B cell (primary cell): ENCODE data around the gene FAM131C. TPM values are rescaled to one million over a fixed set of nuclear protein-coding genes. Genes with fewer than 3 reads are reported as not detected.

Experiments used
- ATAC-seq: fragments of 200-7000 bp; cut with Tn5 transposase; one replicate; pipeline ENCODE4 v1.10.0; 2021; ENCODE audit warnings: low read depth, mild to moderate bottlenecking, moderate number of reproducible peaks, moderate library complexity
- CTCF ChIA-PET: fragments of 350-600 bp; sonication (Branson Sonifier 250); formaldehyde crosslinking; loops from one replicate; lab custom pipeline; 2021; ENCODE audit warnings: antibody characterized with exemption, inconsistent platforms; lab: Charles Lee
- POLR2A ChIA-PET: fragments of 350-600 bp; sonication (Branson Sonifier 250); formaldehyde crosslinking; loops from one replicate; lab custom pipeline; 2021; ENCODE audit warnings: antibody characterized with exemption; lab: Charles Lee
- DNase-seq: peaks from one replicate; pipeline ENCODE4 v3.0.0; 2013
- H2AFZ ChIP-seq: 2 replicates; pipeline ENCODE4 v1.6.1; 2012; ENCODE audit warnings: mild to moderate bottlenecking, low read depth, low read length; ENCODE audit not compliant: insufficient read depth, poor library complexity, severe bottlenecking
- H3K27ac ChIP-seq, 2 donors: 1 replicate in 1 of 2; 2 replicates in 1 of 2; pipeline ENCODE4 v1.5.1; 2012 to 2013; ENCODE audit warnings: low read length in 2 of 2, mild to moderate bottlenecking in 2 of 2, moderate library complexity in 1 of 2
- H3K27me3 ChIP-seq, 4 experiments: fragments of 200-600 bp in 1 of 4; sonication (generic) in 1 of 4; replicated peaks in 1 of 4; 1 replicate in 2 of 4; 2 replicates in 2 of 4; pipeline versions ENCODE4 v1.6.1 to v1.7.0; 2013 to 2016; ENCODE audit warnings: low read length in 3 of 4, mild to moderate bottlenecking in 2 of 4, mixed read lengths in 1 of 4, moderate library complexity in 1 of 4; ENCODE audit not compliant: insufficient read depth in 4 of 4, control insufficient read depth in 3 of 4; ENCODE audit errors: control extremely low read depth in 1 of 4
- H3K36me3 ChIP-seq, 2 experiments: replicated peaks in 1 of 2; 1 replicate in 1 of 2; 2 replicates in 1 of 2; pipeline versions ENCODE4 v1.6.1 to v1.7.1; 2013; ENCODE audit warnings: low read length in 1 of 2; ENCODE audit not compliant: insufficient read depth in 2 of 2, control insufficient read depth in 1 of 2; ENCODE audit errors: control extremely low read depth in 1 of 2, extremely low read depth in 1 of 2
- H3K4me1 ChIP-seq, 2 donors: fragments of 200-600 bp in 1 of 2; sonication (generic) in 1 of 2; 1 replicate in 1 of 2; 2 replicates in 1 of 2; pipeline versions ENCODE4 v1.5.1 to v1.6.1; 2013 to 2017; ENCODE audit warnings: low read length in 2 of 2; ENCODE audit not compliant: control insufficient read depth in 2 of 2, insufficient read depth in 2 of 2
- H3K4me2 ChIP-seq: replicated peaks from 2 replicates; pipeline ENCODE3; 2012; ENCODE audit warnings: mild to moderate bottlenecking, low read depth, low read length; ENCODE audit not compliant: poor library complexity, severe bottlenecking
- H3K4me3 ChIP-seq, 5 experiments: fragments of 200-600 bp in 1 of 5; sonication (generic) in 1 of 5; 1 replicate in 3 of 5; 2 replicates in 2 of 5; pipeline versions ENCODE4 v1.5.1 to v1.7.0; 2011 to 2016; ENCODE audit warnings: low read length in 4 of 5, mild to moderate bottlenecking in 4 of 5, low read depth in 2 of 5, control low read depth in 1 of 5, moderate library complexity in 1 of 5; ENCODE audit not compliant: insufficient read depth in 1 of 5; ENCODE audit errors: control extremely low read depth in 1 of 5, extremely low read depth in 1 of 5
- H3K79me2 ChIP-seq: fragments of 200-600 bp; sonication (generic); one replicate; pipeline ENCODE4 v1.6.0; 2016; ENCODE audit warnings: low read length; ENCODE audit not compliant: control insufficient read depth, insufficient read depth
- H3K9ac ChIP-seq: fragments of 200-600 bp; sonication (generic); 2 replicates; pipeline ENCODE4 v1.6.1; 2017; ENCODE audit warnings: mild to moderate bottlenecking, low read length, moderate library complexity
- H3K9me3 ChIP-seq, 3 donors: one replicate each; pipeline versions ENCODE4 v1.6.1 to v1.7.1; 2013; ENCODE audit warnings: low read length in 2 of 3; ENCODE audit not compliant: control insufficient read depth in 2 of 3, insufficient read depth in 1 of 3; ENCODE audit errors: control extremely low read depth in 1 of 3
- H4K20me1 ChIP-seq: 2 replicates; pipeline ENCODE4 v1.6.0; 2012; ENCODE audit warnings: mild to moderate bottlenecking, low read length; ENCODE audit not compliant: insufficient read depth, control insufficient read depth, poor library complexity, severe bottlenecking
- H3K27ac Mint-ChIP-seq: one replicate; pipeline ENCODE4 v1.8.0; 2021; ENCODE audit warnings: mixed read lengths
- H3K27me3 Mint-ChIP-seq: one replicate; pipeline ENCODE4 v1.8.0; 2021; ENCODE audit warnings: mixed read lengths
- H3K4me1 Mint-ChIP-seq: one replicate; pipeline ENCODE4 v1.8.0; 2021; ENCODE audit warnings: mixed read lengths
- H3K4me3 Mint-ChIP-seq: one replicate; pipeline ENCODE4 v1.8.0; 2021; ENCODE audit warnings: mixed read lengths
- H3K9me3 Mint-ChIP-seq: one replicate; pipeline ENCODE4 v1.8.0; 2022; ENCODE audit warnings: mixed read lengths; ENCODE audit not compliant: insufficient read depth
- EZH2 ChIP-seq: IDR thresholded peaks from 2 replicates; pipeline ENCODE4 v1.6.1; 2012; ENCODE audit warnings: borderline replicate concordance, low read depth, mild to moderate bottlenecking, moderate library complexity, low read length; ENCODE audit not compliant: insufficient read depth, poor library complexity, severe bottlenecking
- WGBS: methylation state at CpG from one replicate; pipeline ENCODE4 v1.1.5; 2013; ENCODE audit warnings: missing lambda C conversion rate; ENCODE audit not compliant: insufficient coverage; 5-methylcytosine and 5-hydroxymethylcytosine counted together
- intact Hi-C: fragments of 100-400 bp; cut with micrococcal nuclease; formaldehyde crosslinking; loops from one replicate; pipeline ENCODE4 v1.10.0; 2022
- polyA plus RNA-seq: library from polyadenylated mRNA; depleted of rRNA; stranded (reverse); fragments of >200 nt; gene quantifications from 2 replicates; pipeline ENCODE4 v1.2.3, GENCODE V29; 2012
- total RNA-seq, 2 donors: library from RNA; stranded (reverse); fragments of 120-200 nt in 1 of 2; gene quantifications; 1 replicate in 1 of 2; 2 replicates in 1 of 2; pipeline versions ENCODE4 v1.2.3 to v1.2.4, GENCODE V29; 2013 to 2022
- TF ChIP-seq, protein P1 (sequence below): fragments of 200-600 bp; IDR thresholded peaks from one replicate; pipeline ENCODE4 v1.8.0; 2022; ENCODE audit warnings: antibody characterized with exemption, mild to moderate bottlenecking

The FAM131C gene
- total and polyA plus RNA-seq, 2 donors (not counting 1 experiment from before 2014, with no cell fraction given) = 0.37 TPM; not detected in 1

DNA sequence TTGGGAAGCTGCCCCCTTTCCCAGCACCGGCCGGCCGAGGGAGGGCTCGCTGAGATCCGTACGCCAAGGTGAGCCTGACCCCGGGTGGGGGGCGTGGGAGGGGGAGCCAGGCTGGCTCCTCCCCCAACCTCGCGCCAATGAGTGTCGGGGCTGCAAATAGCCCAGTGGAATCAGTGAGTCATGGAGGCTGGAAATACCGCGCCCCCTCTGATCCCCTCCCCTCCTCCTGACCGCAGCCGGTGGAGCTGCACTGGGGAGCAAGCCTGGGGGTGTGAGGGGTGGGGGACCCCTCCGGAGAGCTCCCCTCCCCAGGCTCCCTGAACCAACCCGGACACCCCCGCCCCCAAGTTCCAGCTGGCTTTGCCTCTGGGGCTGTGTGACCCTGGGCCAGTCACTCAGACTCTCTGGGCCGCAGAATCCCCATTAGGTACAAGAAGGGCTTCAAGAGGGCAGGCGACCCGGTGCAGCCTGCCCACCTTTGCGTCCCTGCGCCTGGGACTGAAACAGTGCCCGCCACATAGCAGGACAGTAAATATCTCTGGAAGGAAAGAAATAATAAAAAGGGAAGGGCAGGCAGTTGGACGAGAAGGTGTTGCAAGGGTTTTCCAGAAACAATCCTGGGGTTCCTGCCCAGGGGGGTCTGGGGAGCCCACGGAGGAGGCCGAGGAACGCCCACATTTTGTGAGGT lies 60.1 kb downstream of the FAM131C start:
- H3K9me3 ChIP-seq = no peaks in the 10 kb centered on the region
- peak overlapping the region; percentile 82 for H2AFZ ChIP-seq
- H3K4me1 ChIP-seq = peaks cover 18 to 32% of the 10 kb centered on the region in 2 donors
- POLR2A ChIA-PET = no interaction called here
- H3K27ac ChIP-seq = peak overlapping the region in 1 of 2 donors; percentile 36
- peak overlapping the region in 4 of 5 experiments; percentile 21 to 64 (median 52) for H3K4me3 ChIP-seq
- intact Hi-C loops = no loop called here
- H3K27me3 Mint-ChIP-seq = no peaks in the 10 kb centered on the region
- no peaks in the 10 kb centered on the region for H4K20me1 ChIP-seq
- H3K4me2 ChIP-seq = peak overlapping the region; percentile 94
- DNase-seq (peak; percentile 40), ATAC-seq (peak; percentile 54)
- peak overlapping the region; percentile 41 for H3K27ac Mint-ChIP-seq
- no peaks in the 10 kb centered on the region for H3K9me3 Mint-ChIP-seq
- TF ChIP-seq, protein P1, sequence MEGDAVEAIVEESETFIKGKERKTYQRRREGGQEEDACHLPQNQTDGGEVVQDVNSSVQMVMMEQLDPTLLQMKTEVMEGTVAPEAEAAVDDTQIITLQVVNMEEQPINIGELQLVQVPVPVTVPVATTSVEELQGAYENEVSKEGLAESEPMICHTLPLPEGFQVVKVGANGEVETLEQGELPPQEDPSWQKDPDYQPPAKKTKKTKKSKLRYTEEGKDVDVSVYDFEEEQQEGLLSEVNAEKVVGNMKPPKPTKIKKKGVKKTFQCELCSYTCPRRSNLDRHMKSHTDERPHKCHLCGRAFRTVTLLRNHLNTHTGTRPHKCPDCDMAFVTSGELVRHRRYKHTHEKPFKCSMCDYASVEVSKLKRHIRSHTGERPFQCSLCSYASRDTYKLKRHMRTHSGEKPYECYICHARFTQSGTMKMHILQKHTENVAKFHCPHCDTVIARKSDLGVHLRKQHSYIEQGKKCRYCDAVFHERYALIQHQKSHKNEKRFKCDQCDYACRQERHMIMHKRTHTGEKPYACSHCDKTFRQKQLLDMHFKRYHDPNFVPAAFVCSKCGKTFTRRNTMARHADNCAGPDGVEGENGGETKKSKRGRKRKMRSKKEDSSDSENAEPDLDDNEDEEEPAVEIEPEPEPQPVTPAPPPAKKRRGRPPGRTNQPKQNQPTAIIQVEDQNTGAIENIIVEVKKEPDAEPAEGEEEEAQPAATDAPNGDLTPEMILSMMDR = no peak
- TF ChIP-seq EZH2 = no peak
- H3K9ac ChIP-seq = peak overlapping the region; percentile 65
- no peaks in the 10 kb centered on the region for H3K27me3 ChIP-seq
- H3K79me2 ChIP-seq = no peaks in the 10 kb centered on the region
- H3K4me1 Mint-ChIP-seq = peaks cover 28% of the 10 kb centered on the region
- peak overlapping the region; percentile 74 for H3K4me3 Mint-ChIP-seq
- CTCF ChIA-PET = interaction anchor here (1.8 kb wide), 1 partner anchor 8 kb away, joined by 7 read pairs; no protein-coding TSS in a partner anchor
- no peaks in the 10 kb centered on the region for H3K36me3 ChIP-seq
- WGBS = 38% methylated on average over 22 of the region's 28 CpGs

DNA sequence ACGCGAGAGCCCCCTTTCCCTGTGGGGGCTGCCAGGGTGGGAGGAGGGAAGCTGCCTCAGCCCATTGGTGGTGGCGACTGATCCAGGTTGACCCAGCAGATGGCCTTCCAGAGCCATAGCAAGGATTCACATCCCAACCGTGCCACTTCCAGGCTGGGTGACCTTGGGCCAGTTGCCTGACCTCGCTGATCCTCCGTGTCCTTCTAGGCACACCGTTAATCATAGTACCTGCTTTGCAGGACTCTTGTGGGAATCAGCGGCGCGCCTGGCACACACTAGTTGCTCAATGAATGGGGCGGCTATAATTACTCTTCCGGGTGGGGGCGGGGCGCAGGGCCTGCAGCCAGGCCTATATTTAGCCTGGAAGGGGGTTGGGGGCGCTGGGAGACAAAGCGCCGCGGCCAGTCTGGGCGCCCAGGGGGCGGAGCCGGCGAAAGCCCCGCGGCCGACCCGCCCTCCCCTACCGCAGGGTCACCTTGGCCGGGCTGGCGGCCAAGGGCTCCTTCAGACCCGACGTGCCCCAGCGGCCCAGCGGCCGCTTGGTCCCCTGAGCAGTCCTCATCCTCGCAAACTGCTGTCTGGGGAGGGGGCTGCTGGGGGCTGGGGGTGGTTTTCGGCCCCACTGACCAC lies 60.7 kb downstream of the FAM131C start:
- POLR2A ChIA-PET = no interaction called here
- Histone ChIP-seq H3K27ac (peak overlapping the region in 1 of 2 donors; percentile 36), H3K79me2 (no peaks in the 10 kb centered on the region), H3K36me3 (no peaks in the 10 kb centered on the region), H3K27me3 (no peaks in the 10 kb centered on the region), H3K4me3 (peak overlapping the region in 4 of 5 experiments; percentile 21 to 64 (median 52)), H2AFZ (peak overlapping the region; percentile 82), H3K9ac (peak overlapping the region; percentile 65), H3K4me2 (peak overlapping the region; percentile 94), H4K20me1 (no peaks in the 10 kb centered on the region), H3K4me1 (peaks cover 18 to 32% of the 10 kb centered on the region in 2 donors), H3K9me3 (no peaks in the 10 kb centered on the region)
- ATAC-seq = peak; percentile 32
- no peaks in the 10 kb centered on the region for H3K9me3 Mint-ChIP-seq
- peaks cover 28% of the 10 kb centered on the region for H3K4me1 Mint-ChIP-seq
- no peaks in the 10 kb centered on the region for H3K27me3 Mint-ChIP-seq
- 3% methylated on average over 22 of the region's 36 CpGs for WGBS
- DNase-seq = peak; percentile 58
- peak overlapping the region; percentile 26 for H3K27ac Mint-ChIP-seq
- peak overlapping the region; percentile 74 for H3K4me3 Mint-ChIP-seq
- CTCF ChIA-PET = interaction anchor here (1.1 kb wide), 1 partner anchor 43 kb away, joined by 3 read pairs; no protein-coding TSS in a partner anchor
- TF ChIP-seq, protein P1 = no peak
- TF ChIP-seq EZH2 = no peak
- intact Hi-C loops = no loop called here
